ENCODE data around the gene SGCD.

DNA sequence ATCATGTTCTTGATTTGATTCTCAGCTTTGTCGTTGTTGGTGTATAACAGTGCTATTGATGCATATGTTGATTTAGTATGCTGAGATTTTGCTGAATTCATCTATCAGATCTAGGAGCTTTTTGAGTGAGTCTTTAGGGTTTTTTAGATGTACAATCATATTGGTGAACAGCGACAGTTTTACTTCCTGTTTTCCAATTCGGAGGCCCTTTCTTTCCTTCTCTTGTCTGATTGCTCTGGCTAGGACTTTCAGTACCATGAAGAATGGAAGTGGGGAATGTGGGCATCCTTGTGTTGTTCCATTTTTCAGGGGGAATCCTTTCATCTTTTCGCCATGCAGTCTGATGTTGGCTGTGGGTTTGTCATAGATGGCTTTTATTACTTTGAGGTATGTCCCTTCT lies 100.4 kb downstream of the SGCD start:
- TF ChIP-seq, protein P1, sequence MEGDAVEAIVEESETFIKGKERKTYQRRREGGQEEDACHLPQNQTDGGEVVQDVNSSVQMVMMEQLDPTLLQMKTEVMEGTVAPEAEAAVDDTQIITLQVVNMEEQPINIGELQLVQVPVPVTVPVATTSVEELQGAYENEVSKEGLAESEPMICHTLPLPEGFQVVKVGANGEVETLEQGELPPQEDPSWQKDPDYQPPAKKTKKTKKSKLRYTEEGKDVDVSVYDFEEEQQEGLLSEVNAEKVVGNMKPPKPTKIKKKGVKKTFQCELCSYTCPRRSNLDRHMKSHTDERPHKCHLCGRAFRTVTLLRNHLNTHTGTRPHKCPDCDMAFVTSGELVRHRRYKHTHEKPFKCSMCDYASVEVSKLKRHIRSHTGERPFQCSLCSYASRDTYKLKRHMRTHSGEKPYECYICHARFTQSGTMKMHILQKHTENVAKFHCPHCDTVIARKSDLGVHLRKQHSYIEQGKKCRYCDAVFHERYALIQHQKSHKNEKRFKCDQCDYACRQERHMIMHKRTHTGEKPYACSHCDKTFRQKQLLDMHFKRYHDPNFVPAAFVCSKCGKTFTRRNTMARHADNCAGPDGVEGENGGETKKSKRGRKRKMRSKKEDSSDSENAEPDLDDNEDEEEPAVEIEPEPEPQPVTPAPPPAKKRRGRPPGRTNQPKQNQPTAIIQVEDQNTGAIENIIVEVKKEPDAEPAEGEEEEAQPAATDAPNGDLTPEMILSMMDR (IDR thresholded peaks at IDR 0.05): no peak
- TF ChIP-seq POLR2A (IDR thresholded peaks at IDR 0.05) (no peak), POLR2AphosphoS5 (IDR thresholded peaks at IDR 0.05) (no peak)

All from stomach (tissue), 4 donors.